ENCODE data around the gene MYO1D. TPM values are rescaled to one million over a fixed set of nuclear protein-coding genes. Genes with fewer than 3 reads are reported as not detected.
A peak's percentile ranks its signal among the peaks of the same experiment; 100 is the strongest.

The MYO1D gene
- total RNA-seq, 6 donors from 2014 or later, result 63.0 to 139 (median 91.9) TPM

DNA sequence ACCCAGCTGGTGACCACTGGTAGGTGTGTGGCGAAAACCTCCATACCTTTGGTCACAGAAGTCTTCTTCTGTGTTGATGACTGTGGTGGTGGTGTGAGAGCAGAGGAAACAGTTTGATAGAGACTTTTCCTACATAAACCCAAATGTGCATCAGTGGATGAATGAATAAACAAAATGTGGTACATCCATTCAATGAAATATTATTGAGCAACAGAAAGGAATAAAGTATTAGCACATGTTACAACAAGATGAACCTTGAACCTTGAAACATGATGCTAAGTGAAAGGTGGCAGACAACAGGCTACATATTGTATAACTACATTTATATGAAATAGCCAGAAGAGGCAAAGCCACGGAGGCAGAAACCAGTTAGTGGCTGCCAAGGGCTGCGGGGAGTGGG, 374.9 kb downstream of the MYO1D start:
- DNase-seq, result no peak
- Histone ChIP-seq H3K27me3 (no peaks in the 10 kb centered on the region), H3K9me3 (no peaks in the 10 kb centered on the region), H3K36me3 (no peaks in the 10 kb centered on the region), H3K4me3 (no peak overlapping the region), H3K4me1 (peaks cover 13 to 26% (median 18%) of the 10 kb centered on the region in 4 donors), H3K27ac (peak overlapping the region in 1 of 4 donors; percentile 83)
- TF ChIP-seq EP300 (IDR thresholded peaks at IDR 0.05) (no peak), POLR2A (IDR thresholded peaks at IDR 0.05) (no peak), POLR2AphosphoS5 (IDR thresholded peaks at IDR 0.05) (no peak)
- TF ChIP-seq, protein P1, sequence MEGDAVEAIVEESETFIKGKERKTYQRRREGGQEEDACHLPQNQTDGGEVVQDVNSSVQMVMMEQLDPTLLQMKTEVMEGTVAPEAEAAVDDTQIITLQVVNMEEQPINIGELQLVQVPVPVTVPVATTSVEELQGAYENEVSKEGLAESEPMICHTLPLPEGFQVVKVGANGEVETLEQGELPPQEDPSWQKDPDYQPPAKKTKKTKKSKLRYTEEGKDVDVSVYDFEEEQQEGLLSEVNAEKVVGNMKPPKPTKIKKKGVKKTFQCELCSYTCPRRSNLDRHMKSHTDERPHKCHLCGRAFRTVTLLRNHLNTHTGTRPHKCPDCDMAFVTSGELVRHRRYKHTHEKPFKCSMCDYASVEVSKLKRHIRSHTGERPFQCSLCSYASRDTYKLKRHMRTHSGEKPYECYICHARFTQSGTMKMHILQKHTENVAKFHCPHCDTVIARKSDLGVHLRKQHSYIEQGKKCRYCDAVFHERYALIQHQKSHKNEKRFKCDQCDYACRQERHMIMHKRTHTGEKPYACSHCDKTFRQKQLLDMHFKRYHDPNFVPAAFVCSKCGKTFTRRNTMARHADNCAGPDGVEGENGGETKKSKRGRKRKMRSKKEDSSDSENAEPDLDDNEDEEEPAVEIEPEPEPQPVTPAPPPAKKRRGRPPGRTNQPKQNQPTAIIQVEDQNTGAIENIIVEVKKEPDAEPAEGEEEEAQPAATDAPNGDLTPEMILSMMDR (IDR thresholded peaks at IDR 0.05), result no peak
- 88 to 97% methylated on average over 3 of the region's 3 CpGs for WGBS, 2 donors
- ATAC-seq (ENCODE audit: low FRiP score in 2 of 2), result no peak

- TF ChIP-seq EP300 (IDR thresholded peaks at IDR 0.05) (no peak), POLR2A (IDR thresholded peaks at IDR 0.05) (no peak), POLR2AphosphoS5 (IDR thresholded peaks at IDR 0.05) (no peak)
- TF ChIP-seq, protein P1 (IDR thresholded peaks at IDR 0.05), result no peak
- DNase-seq (no peak), ATAC-seq (ENCODE audit: low FRiP score in 2 of 2) (no peak)
- H3K4me3 ChIP-seq, result no peak overlapping the region
- peaks cover 16 to 36% (median 20%) of the 10 kb centered on the region in 4 donors for H3K4me1 ChIP-seq
- H3K27me3 ChIP-seq, result no peaks in the 10 kb centered on the region
- 60 to 73% methylated on average over 9 of the region's 9 CpGs for WGBS, 2 donors
- H3K27ac ChIP-seq, result no peak overlapping the region
- no peaks in the 10 kb centered on the region for H3K9me3 ChIP-seq
- H3K36me3 ChIP-seq, result peaks cover 0 to 4% (median 0%) of the 10 kb centered on the region in 4 donors
Measured at GRCh38 chr17:32498391-32498790, 378.5 kb downstream of the MYO1D start.

- Histone ChIP-seq H3K9me3 (no peaks in the 10 kb centered on the region), H3K4me3 (no peak overlapping the region), H3K36me3 (peaks cover 0 to 8% (median 0%) of the 10 kb centered on the region in 4 donors), H3K27ac (no peak overlapping the region), H3K27me3 (no peaks in the 10 kb centered on the region), H3K4me1 (peaks cover 10 to 29% (median 20%) of the 10 kb centered on the region in 4 donors)
- ATAC-seq (ENCODE audit: low FRiP score in 2 of 2) (no peak), DNase-seq (peak in 1 of 2 donors; percentile 64)
- WGBS, 2 donors, result 85 to 90% methylated on average over 11 to 18 of the region's 18 CpGs
- TF ChIP-seq, protein P1 (IDR thresholded peaks at IDR 0.05), result no peak
- TF ChIP-seq EP300 (IDR thresholded peaks at IDR 0.05) (no peak), POLR2AphosphoS5 (IDR thresholded peaks at IDR 0.05) (no peak), POLR2A (IDR thresholded peaks at IDR 0.05) (no peak)
Measured at GRCh38 chr17:32497431-32498205, 379.3 kb downstream of the MYO1D start.

GRCh38 chr17:32496395-32497073, 380.4 kb downstream of the MYO1D start:
- TF ChIP-seq POLR2AphosphoS5 (IDR thresholded peaks at IDR 0.05) (no peak), EP300 (IDR thresholded peaks at IDR 0.05) (no peak), POLR2A (IDR thresholded peaks at IDR 0.05) (no peak)
- TF ChIP-seq, protein P1 (IDR thresholded peaks at IDR 0.05), result no peak
- 85 to 92% methylated on average over 14 to 16 of the region's 16 CpGs for WGBS, 2 donors
- H3K36me3 ChIP-seq, result peaks cover 0 to 8% (median 0%) of the 10 kb centered on the region in 4 donors
- no peaks in the 10 kb centered on the region for H3K27me3 ChIP-seq
- no peaks in the 10 kb centered on the region for H3K9me3 ChIP-seq
- ATAC-seq (ENCODE audit: low FRiP score in 2 of 2), result no peak
- no peak overlapping the region for H3K4me3 ChIP-seq
- DNase-seq, result peak in 1 of 2 donors; percentile 57
- H3K27ac ChIP-seq, result no peak overlapping the region
- peaks cover 15 to 26% (median 20%) of the 10 kb centered on the region in 4 donors for H3K4me1 ChIP-seq
